Measurements from ENCODE around the gene VAMP1.

Gene VAMP1

DNA sequence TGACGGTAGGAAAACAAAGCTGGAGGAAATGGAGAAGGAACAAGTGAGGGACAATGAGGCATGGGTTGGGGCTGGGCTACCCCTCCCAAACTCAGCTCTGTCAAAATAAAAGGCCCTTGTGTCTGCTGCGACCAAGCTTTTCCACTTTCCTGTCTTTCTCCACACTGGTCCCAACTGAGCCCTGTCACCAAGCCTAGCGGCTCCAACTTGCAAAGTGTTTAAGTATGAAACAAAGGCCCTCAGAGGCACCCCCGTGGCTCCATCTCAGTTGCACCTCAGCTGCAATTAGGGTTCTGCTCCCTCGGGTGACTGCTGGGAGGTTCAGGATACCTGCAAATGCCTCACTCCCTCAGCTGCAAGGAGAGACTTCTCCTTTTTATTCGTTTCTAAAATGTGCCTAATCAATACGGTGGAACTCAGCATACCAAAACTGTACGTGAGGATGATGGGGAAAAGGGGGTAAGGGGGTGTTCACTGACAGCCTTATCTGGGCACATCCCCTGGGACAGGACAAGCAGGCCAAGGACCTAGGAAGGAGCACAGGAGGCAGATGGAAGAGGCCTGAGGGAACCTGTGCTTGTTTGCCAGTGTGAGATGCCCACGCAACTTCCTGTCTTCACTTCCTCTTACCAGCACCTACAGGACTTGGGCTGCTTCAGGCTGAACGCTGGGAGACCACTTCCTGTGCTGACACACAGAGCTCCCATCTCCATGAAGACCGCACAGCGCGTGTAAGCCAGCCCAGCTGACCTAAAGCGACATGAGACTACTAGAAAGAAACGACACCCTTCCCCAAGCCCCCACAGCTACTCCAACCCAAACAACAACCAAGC, 8.9 kb downstream of the VAMP1 start:
- no peaks in the 10 kb centered on the region for H3K9me3 ChIP-seq (ENCODE audit: low read length)
- H3K27me3 ChIP-seq (ENCODE audit: insufficient read depth, low read length), result no peaks in the 10 kb centered on the region
- H3K4me1 ChIP-seq (ENCODE audit: insufficient read depth, low read length, severe bottlenecking), result peaks cover 55% of the 10 kb centered on the region
- TF ChIP-seq, protein P1, sequence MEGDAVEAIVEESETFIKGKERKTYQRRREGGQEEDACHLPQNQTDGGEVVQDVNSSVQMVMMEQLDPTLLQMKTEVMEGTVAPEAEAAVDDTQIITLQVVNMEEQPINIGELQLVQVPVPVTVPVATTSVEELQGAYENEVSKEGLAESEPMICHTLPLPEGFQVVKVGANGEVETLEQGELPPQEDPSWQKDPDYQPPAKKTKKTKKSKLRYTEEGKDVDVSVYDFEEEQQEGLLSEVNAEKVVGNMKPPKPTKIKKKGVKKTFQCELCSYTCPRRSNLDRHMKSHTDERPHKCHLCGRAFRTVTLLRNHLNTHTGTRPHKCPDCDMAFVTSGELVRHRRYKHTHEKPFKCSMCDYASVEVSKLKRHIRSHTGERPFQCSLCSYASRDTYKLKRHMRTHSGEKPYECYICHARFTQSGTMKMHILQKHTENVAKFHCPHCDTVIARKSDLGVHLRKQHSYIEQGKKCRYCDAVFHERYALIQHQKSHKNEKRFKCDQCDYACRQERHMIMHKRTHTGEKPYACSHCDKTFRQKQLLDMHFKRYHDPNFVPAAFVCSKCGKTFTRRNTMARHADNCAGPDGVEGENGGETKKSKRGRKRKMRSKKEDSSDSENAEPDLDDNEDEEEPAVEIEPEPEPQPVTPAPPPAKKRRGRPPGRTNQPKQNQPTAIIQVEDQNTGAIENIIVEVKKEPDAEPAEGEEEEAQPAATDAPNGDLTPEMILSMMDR (IDR thresholded peaks at IDR 0.05; ENCODE audit: low read length), result no peak
- no peak for TF ChIP-seq EZH2 (IDR thresholded peaks at IDR 0.05; ENCODE audit: borderline replicate concordance, low read length)
- H3K4me2 ChIP-seq (ENCODE audit: low read length), result peak overlapping the region; percentile 16
- H3K9ac ChIP-seq (ENCODE audit: low read length), result peak overlapping the region; percentile 46
- peaks cover 94% of the 10 kb centered on the region for H3K36me3 ChIP-seq (ENCODE audit: insufficient read depth, low read length)
- H3K79me2 ChIP-seq (ENCODE audit: insufficient read depth, low read length), result no peaks in the 10 kb centered on the region
- peak overlapping the region; percentile 4 for H3K4me3 ChIP-seq (ENCODE audit: low read depth, low read length, poor library complexity, severe bottlenecking)
- H3K27ac ChIP-seq (ENCODE audit: low read depth, low read length, poor library complexity, severe bottlenecking), result peak overlapping the region; percentile 92
- H4K20me1 ChIP-seq (ENCODE audit: insufficient read depth, low read length), result no peaks in the 10 kb centered on the region
- no peak overlapping the region for H2AFZ ChIP-seq (ENCODE audit: low read length)
- H3F3A ChIP-seq (ENCODE audit: insufficient read depth, low read length), result 0 out of 2 replicates have a peak, but pooled peaks cover 3% of the 10 kb centered on the region
- H3K9me2 ChIP-seq (ENCODE audit: low read depth, low read length), result no peaks in the 10 kb centered on the region

DNA sequence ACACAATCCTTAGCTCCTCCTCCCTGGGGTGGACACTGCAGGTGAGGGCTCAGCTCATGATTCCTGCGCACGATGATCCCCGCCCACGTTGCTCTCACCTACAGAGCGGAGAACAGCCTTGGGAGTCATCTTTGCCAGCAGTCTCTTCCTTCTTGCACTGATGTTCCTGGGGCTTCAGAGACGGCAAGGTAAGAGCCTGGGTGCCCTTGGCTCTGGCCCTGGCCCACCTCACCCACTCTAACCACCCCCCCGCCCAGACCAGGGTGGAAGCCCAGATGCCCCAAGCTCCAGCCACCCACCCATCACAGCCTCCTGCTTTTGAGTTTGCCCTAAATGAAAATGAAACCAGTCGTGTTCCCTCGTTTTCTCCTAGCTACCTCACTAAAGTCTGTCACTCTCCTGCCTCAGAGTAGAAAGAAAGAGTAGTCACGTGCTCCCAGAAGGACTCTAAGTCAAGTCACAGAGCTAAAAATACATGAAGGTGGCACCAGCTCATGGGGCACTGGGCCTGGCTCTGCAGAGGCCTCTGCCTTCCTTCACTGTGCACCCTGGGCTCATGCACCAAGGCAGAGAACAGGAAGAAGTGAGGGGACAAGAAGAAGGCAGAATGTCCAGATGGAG, 9.6 kb downstream of the VAMP1 start:
- Histone ChIP-seq H4K20me1 (ENCODE audit: insufficient read depth, low read length) (no peaks in the 10 kb centered on the region), H3K36me3 (ENCODE audit: insufficient read depth, low read length) (peaks cover 87% of the 10 kb centered on the region), H3K27ac (ENCODE audit: low read depth, low read length, poor library complexity, severe bottlenecking) (peak overlapping the region; percentile 92), H3K9ac (ENCODE audit: low read length) (peak overlapping the region; percentile 46), H3K9me3 (ENCODE audit: low read length) (no peaks in the 10 kb centered on the region), H3F3A (ENCODE audit: insufficient read depth, low read length) (0 out of 2 replicates have a peak, but pooled peaks cover 3% of the 10 kb centered on the region), H3K27me3 (ENCODE audit: insufficient read depth, low read length) (no peaks in the 10 kb centered on the region), H3K79me2 (ENCODE audit: insufficient read depth, low read length) (no peaks in the 10 kb centered on the region), H3K9me2 (ENCODE audit: low read depth, low read length) (no peaks in the 10 kb centered on the region), H3K4me1 (ENCODE audit: insufficient read depth, low read length, severe bottlenecking) (peaks cover 55% of the 10 kb centered on the region), H3K4me3 (ENCODE audit: low read depth, low read length, poor library complexity, severe bottlenecking) (no peak overlapping the region), H3K4me2 (ENCODE audit: low read length) (peak overlapping the region; percentile 16), H2AFZ (ENCODE audit: low read length) (no peak overlapping the region)
- no peak for TF ChIP-seq EZH2 (IDR thresholded peaks at IDR 0.05; ENCODE audit: borderline replicate concordance, low read length)
- TF ChIP-seq, protein P1 (IDR thresholded peaks at IDR 0.05; ENCODE audit: low read length), result no peak

DNA sequence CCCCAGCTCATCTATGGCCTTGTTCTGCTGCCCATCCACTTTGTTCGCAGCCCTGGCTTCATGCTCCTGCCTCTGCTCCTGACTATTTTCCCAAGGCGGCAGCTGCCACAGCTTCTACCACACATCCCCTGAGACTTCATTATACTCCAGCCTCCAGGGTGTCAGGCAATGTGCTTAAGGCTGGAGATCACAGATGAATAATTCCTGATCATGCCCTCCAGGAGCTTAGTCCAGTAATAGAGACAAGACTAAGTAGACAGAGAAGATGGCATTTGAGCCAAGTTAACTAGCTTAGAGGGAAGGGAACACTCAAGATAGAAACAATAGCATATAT, 11.5 kb downstream of the VAMP1 start:
- H3F3A ChIP-seq (ENCODE audit: insufficient read depth, low read length), result 0 out of 2 replicates have a peak, but pooled peaks cover 3% of the 10 kb centered on the region
- peak overlapping the region; percentile 49 for H3K27ac ChIP-seq (ENCODE audit: low read depth, low read length, poor library complexity, severe bottlenecking)
- no peak overlapping the region for H2AFZ ChIP-seq (ENCODE audit: low read length)
- H3K27me3 ChIP-seq (ENCODE audit: insufficient read depth, low read length), result no peaks in the 10 kb centered on the region
- peaks cover 85% of the 10 kb centered on the region for H3K36me3 ChIP-seq (ENCODE audit: insufficient read depth, low read length)
- no peaks in the 10 kb centered on the region for H3K79me2 ChIP-seq (ENCODE audit: insufficient read depth, low read length)
- no peak for TF ChIP-seq EZH2 (IDR thresholded peaks at IDR 0.05; ENCODE audit: borderline replicate concordance, low read length)
- TF ChIP-seq, protein P1 (IDR thresholded peaks at IDR 0.05; ENCODE audit: low read length), result no peak
- H3K9me3 ChIP-seq (ENCODE audit: low read length), result no peaks in the 10 kb centered on the region
- peaks cover 44% of the 10 kb centered on the region for H3K4me1 ChIP-seq (ENCODE audit: insufficient read depth, low read length, severe bottlenecking)
- H3K9ac ChIP-seq (ENCODE audit: low read length), result no peak overlapping the region
- no peaks in the 10 kb centered on the region for H4K20me1 ChIP-seq (ENCODE audit: insufficient read depth, low read length)
- H3K4me3 ChIP-seq (ENCODE audit: low read depth, low read length, poor library complexity, severe bottlenecking), result no peak overlapping the region
- H3K9me2 ChIP-seq (ENCODE audit: low read depth, low read length), result no peaks in the 10 kb centered on the region
- H3K4me2 ChIP-seq (ENCODE audit: low read length), result no peak overlapping the region
